H54 (cell line): ENCODE results near the gene ZNF316.

Source experiments
- DNase-seq: peaks from one replicate; pipeline ENCODE4 v3.0.0; 2011; ENCODE audit warnings: low spot score, mixed read lengths; ENCODE audit not compliant: insufficient read length
- FAIRE-seq: peaks from 3 replicates; lab custom pipeline; 2011; peaks lifted over from hg19 to GRCh38; lab: Jason Lieb, UNC
- POLR2A ChIP-seq: IDR thresholded peaks from 2 replicates; pipeline ENCODE4 v1.6.1; 2011; ENCODE audit warnings: low read depth, mild to moderate bottlenecking, low read length

The ZNF316 gene

GRCh38 chr7:6636741-6637543 lies at the start of gene ZNF316:
Gene ZNF316, plus strand, starts transcription at chr7:6637318. Its CDS starts 5,092 bp downstream, at chr7:6642410.
- FAIRE-seq (no peak), DNase-seq (peak; percentile 97)
- peak; percentile 86 for TF ChIP-seq POLR2A

- TF ChIP-seq POLR2A = no peak
- FAIRE-seq (no peak), DNase-seq (no peak)
Observed at GRCh38 chr7:6588566-6588965, 48.6 kb upstream of the ZNF316 start.

DNA sequence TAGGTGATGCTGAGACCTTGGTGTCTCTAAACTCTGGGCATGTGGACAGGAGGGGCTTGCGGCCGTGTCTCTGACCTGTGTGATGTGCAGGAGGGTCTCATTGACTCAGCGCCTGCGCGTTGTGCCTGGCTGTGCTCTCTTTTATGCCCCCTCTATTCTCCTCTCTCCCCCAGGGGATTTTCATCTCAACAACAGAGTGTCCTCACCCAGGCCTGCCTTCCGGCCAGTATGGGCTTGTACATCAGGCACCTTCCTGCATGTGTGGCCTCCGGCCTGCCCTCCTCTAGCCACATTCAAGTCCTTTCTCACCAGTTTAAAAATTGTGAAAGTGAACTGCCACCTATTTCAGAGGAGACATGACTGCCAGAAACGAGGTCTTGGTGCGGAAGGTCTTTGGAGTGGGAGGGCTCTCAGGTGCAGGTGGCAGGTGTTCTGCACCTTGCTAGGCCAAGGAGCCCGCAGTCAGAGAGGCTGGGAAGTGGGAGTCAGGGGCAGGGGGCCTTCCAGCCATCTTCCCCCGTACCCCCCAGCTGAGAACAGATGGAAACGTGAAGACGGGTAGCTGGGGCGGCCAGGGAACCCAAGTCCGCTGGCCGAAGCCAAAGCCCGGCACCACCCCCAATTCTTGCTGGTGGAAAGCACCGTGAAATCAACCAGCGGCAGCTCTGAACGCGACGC lies 47.8 kb upstream of the ZNF316 start:
- no peak for TF ChIP-seq POLR2A
- DNase-seq = no peak
- no peak for FAIRE-seq

GRCh38 chr7:6589829-6590644 lies 47.1 kb upstream of the ZNF316 start, which contains the start of gene INTS15:
Gene INTS15, plus strand, starts transcription at chr7:6590021. Its CDS starts 263 bp downstream, at chr7:6590284.
- FAIRE-seq = no peak
- peak; percentile 96 for DNase-seq
- peak; percentile 92 for TF ChIP-seq POLR2A

DNA sequence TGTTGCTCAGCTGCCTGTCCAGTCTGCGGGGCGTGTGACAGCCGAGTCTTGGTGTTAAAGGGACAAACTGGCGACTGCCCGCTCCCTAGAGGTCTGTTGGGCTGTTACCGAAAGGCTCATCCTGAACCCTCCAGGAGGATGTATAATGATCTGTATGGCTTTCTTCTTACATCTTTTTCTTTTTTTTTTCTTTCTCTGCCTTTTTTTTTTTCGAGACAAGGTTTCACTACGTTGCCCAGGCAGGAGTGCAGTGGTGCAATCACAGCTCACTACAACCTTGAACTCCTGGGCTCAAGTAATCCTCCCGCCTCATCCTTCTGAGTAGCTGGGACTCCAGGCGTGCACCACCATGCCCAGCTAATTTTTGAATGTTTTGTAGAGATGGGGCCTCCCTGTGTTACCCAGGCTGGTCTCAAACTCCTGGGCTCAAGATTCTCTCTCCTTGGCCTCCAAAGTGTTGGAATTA lies 46.4 kb upstream of the ZNF316 start:
- FAIRE-seq (no peak), DNase-seq (no peak)
- no peak for TF ChIP-seq POLR2A

DNA sequence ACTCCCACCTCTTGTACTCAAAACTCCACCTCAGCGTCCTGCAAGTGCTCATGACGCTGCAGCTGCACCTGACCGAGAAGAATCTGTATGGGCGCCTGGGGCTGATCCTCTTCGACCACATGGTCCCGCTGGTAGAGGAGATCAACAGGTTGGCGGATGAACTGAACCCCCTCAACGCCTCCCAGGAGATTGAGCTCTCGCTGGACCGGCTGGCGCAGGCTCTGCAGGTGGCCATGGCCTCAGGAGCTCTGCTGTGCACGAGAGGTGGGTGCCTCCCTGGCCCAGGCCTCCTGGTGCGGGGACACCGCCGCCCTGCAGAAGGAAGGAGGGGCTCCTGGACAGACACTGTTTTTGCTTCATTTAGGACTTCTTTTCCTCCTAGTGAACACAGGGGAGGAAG lies 37.0 kb upstream of the ZNF316 start:
- no peak for FAIRE-seq
- TF ChIP-seq POLR2A = no peak
- DNase-seq = no peak

DNA sequence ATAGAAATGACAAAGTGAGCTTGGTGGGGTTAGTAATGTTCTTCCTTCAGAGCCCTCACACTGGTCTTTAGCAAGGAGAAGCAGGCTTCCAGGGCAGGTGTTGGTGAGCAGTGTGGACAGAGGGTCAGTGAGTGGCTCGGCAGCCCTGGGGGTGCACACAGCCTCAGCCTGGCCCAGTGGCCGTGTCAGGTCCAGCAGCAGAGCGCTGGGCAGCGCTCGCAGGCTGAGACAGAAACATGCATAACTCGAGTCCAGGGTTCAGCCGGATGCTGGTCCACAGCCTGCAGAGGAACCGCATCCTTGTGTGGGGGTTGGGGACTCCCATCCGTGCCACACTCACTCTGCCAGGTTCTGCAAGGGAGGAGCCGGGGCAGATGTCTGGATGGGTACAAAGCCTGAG lies 32.7 kb upstream of the ZNF316 start:
- TF ChIP-seq POLR2A = no peak
- no peak for FAIRE-seq
- no peak for DNase-seq

DNA sequence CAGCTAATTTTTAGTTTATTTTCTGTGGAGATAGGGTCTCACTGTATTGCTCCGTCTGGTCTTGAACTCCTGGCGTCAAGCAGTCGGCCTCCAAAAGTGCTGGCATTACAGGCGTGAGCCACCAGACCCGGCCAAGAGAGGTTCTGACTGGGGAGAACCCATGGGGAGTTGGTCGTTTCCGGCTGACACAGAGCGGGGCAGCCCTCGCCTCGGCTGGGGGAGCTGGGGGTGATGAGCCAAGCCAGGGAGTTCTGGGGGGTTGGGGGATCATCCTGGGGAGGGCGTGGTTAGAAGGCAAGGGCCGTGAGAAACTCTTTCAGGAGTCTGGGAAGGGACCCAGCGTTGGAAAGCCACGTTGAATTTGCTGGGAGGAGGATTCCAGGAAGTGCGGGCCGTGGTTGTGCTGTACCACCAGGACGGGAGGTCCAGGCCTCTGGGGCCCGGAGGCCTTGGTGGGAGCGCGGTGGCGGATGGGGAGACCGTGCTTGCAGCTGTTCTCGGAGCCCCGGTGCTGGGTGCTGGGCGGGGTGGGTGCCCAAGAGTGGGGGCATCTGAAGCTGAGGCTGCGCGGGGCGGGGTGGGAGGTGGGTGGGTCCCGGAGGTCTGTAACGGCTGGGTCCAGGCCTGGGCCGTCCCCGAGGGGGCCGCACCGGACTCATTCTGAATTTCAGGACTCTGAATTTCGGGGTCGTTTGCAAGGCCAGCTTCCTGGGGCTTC lies 30.1 kb upstream of the ZNF316 start:
- no peak for TF ChIP-seq POLR2A
- DNase-seq = no peak
- no peak for FAIRE-seq

- FAIRE-seq = no peak
- no peak for DNase-seq
- no peak for TF ChIP-seq POLR2A
Observed at GRCh38 chr7:6607651-6608051, 29.5 kb upstream of the ZNF316 start.

DNA sequence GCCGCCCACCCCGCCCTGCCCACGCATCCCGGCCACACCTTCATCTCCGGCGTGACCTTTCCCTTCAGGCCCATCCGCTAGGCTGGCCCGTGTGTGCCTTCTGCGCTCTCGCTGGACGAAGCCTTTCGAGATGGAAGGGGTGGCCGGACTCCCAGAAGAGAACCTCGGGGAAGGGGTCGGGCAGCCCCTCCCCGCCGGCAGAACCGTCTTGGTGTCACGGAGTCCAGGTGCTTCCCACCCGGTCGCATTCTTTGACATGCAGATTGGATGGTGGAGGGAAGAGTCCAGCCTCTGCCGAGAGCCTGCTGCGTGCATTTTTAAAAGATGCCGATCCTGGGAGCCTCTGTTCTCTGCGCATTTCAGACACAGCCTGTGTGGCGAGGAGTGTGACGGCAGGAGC lies 29.0 kb upstream of the ZNF316 start:
- FAIRE-seq (no peak), DNase-seq (no peak)
- no peak for TF ChIP-seq POLR2A

DNA sequence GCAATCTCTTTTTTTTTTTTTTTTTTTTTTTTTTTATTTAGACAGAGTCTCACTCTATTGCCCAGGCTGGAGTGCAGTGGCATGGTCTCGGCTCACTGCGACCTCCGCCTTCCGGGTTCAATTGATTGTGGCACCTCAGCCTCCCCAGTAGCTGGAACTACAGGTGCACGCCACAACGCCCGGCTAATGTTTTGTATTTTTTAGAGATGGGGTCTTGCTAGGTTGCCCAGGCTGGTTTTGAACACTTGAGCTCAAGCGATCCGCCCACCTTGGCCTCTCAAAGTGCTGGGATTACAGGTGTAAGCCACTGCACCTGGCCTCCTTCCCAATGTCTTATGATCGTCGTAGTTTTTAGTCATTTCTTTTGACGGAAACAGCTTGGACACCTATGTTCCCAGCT lies 28.3 kb upstream of the ZNF316 start:
- TF ChIP-seq POLR2A = no peak
- no peak for DNase-seq
- FAIRE-seq = no peak

- no peak for TF ChIP-seq POLR2A
- DNase-seq (no peak), FAIRE-seq (no peak)
Observed at GRCh38 chr7:6612819-6613218, 24.3 kb upstream of the ZNF316 start.

- no peak for TF ChIP-seq POLR2A
- FAIRE-seq (no peak), DNase-seq (no peak)
Observed at GRCh38 chr7:6613706-6614105, 23.4 kb upstream of the ZNF316 start.
